ENCODE measurements around the gene EML1.
"Not testable (repeated sequence)": the region's sequence is repeated elsewhere in the genome, so short reads cannot be mapped to it uniquely, and the experiment has no call there.

The EML1 gene

GRCh38 chr14:99938376-99938775, 145.2 kb downstream of the EML1 start:
- DNase-seq (ENCODE audit: low spot score), result no peak

GRCh38 chr14:99938896-99939295, 145.7 kb downstream of the EML1 start:
- DNase-seq (ENCODE audit: low spot score), result no peak

DNA sequence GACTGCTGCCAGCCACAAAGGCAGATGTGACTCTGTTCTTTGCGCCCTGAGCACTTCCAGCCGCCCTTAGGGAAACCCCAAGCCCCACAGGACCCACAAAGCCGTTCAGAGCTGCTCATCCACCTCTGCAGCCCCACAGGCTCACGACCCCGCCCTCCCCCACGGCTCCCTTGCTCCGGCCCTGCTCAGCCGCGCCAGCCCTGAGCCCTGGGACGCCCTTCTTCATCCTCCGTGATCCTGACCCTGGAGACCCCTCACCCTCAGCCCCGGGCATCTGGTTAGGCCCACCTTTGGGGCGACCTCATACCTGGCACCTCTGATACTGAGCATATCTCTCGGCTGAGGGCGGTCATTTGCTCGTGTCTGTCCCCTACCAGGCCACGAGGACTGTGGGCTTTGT, 146.2 kb downstream of the EML1 start:
- DNase-seq (ENCODE audit: low spot score), result no peak

- no peak for DNase-seq (ENCODE audit: low spot score)
These were observed 146.9 kb downstream of the EML1 start for GRCh38 chr14:99940064-99940463.

GRCh38 chr14:99941211-99941610, 148.0 kb downstream of the EML1 start:
- no peak for DNase-seq (ENCODE audit: low spot score)

DNA sequence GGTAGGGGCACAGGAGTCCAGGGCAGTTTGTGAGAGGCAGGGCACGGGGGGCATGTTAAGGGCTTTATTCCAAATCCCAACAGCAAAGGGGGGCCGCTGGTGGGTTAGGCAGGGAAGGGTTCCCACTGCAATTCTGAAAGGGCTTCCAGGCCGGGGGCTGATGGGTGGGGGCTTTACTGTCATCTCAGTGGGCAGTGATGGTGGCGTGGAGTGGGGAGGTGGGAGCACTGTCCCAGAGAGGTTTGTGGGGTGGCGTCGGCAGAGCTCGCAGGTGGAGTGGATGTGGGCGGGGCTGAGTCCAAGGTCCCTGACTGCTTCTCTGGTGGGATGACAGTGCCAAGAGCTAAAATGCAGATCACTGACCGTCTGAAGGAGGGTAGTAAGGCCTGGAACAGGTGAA, 150.4 kb downstream of the EML1 start:
- no peak for DNase-seq (ENCODE audit: low spot score)

DNA sequence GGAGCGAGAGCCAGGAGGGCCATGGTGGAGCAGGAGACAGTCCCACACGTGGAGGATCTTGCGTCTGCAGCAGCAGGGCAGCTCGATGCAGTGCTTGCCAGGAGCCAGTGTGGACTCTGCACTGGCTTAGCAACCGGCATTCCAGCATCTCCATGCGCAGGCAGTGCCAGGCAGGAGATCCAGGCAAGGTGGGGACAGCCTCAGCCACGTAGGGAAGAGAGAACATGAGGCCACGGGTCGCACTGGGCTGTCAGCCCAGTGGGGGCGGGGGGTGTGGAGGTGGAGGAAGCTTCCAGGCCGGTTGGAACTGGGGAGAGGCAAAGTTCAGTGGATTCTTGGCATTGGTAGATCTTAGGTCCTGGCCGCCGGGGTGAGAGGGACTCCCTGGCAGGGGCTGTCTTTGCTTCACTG, 151.0 kb downstream of the EML1 start:
- DNase-seq (ENCODE audit: low spot score), result no peak

- DNase-seq (ENCODE audit: low spot score), result no peak
These were observed 152.8 kb downstream of the EML1 start for GRCh38 chr14:99945732-99946651.

GRCh38 chr14:99946652-99947489, 153.7 kb downstream of the EML1 start:
- DNase-seq (ENCODE audit: low spot score), result no peak

DNA sequence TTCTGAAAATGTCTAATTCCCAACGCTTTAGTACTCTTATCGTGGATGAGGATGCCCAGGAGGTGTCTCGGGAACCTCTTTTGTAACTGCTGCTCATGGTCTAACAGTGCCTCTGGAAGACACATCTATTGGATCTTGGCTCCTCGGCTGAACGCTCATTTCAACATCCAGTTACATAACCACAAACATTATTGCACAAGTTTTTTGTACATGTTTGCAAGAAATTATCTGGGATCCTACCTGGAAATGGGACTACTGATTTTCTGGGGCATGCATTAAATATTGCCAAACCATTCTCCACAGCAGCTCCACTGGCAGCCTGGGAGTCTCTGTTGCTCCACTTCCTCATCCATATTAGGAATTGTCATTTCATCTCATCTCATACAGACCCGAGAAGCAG, 154.5 kb downstream of the EML1 start:
- DNase-seq (ENCODE audit: low spot score), result no peak

DNA sequence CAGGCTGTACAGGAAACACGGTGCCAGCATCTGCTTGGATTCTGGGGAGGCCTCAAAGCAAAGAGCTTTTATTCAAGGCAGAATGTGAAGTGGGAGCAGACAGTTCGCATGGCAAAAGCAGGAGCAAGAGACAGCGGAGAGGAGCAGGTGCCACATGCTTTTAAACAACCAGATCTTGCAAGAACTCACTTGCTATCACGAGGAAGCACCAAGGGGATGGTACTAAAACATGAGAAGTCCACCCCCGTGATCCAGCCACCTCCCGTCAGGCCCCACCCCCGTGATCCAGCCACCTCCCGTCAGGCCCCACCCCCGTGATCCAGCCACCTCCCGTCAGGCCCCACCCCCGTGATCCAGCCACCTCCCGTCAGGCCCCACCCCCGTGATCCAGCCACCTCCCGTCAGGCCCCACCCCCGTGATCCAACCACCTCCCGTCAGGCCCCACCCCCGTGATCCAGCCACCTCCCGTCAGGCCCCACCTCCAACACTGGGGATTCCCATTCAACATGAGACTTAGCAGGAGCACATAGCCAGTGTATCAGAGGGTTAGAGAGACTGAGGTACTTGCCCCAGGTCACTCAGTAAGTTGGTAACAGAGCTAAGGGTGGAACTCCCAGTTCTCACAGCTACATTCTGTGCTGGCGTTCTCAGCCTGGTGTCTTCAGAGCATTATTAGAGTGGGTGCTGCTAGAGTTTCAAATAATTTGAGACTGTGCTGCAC, 156.0 kb downstream of the EML1 start:
- not testable (repeated sequence) for DNase-seq (ENCODE audit: low spot score)

GRCh38 chr14:99950181-99950580, 157.0 kb downstream of the EML1 start:
- DNase-seq (ENCODE audit: low spot score), result no peak

GRCh38 chr14:99951085-99951484, 157.9 kb downstream of the EML1 start:
- DNase-seq (ENCODE audit: low spot score), result no peak

GRCh38 chr14:99952039-99952438, 158.8 kb downstream of the EML1 start:
- no peak for DNase-seq (ENCODE audit: low spot score)

DNA sequence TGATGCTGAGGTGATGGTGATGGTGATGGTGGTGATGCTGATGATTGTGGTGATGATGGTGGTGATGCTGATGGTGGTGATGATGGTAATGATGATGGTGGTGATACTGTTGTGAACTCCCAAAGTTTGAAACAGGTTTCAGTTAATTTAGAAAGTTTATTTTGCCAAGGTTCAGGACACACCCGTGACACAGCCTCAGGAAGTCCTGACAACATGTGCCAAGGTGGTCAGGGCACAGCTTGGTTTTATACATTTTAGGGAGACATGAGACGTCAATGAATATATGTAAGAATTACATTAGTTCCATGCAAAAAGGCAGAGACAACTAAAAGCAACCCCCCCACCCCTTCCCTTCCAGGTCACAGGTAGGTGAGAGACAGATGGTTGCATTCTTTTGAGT, 159.2 kb downstream of the EML1 start:
- DNase-seq (ENCODE audit: low spot score), result no peak

DNA sequence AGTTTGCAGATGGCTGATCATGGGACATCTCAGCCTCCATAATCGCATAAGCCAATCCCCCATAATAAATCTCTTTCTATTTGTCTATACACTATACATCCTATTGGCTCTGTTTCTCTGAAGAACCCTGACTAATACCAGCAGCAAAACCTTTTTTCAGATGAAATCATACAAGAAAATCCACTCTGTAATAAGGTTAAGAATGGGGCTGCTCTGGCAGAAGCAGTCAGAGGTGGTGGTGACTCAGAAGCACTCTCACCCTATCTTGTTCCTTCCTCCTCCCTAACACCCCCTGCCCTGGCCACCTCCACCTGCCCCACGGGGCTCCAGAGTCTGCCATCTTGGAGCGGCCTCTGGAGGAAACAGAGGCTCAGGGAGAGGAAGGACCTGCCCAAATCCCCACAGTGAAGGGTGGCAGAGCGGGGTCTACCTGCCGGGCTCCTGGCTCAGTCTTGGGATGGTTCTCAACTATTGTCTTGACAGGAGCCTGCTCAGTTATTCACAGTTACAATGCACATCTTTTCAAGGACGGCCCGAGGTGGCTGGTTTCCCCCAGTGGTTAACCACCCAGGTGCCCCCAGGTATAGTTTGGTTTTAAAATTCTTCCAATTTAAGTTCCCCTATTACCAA, 162.7 kb downstream of the EML1 start:
- DNase-seq (ENCODE audit: low spot score), result no peak

- no peak for DNase-seq (ENCODE audit: low spot score)
These were observed 165.2 kb downstream of the EML1 start for GRCh38 chr14:99958380-99958779.

- DNase-seq (ENCODE audit: low spot score), result no peak
These were observed 168.8 kb downstream of the EML1 start for GRCh38 chr14:99961826-99962518.

DNA sequence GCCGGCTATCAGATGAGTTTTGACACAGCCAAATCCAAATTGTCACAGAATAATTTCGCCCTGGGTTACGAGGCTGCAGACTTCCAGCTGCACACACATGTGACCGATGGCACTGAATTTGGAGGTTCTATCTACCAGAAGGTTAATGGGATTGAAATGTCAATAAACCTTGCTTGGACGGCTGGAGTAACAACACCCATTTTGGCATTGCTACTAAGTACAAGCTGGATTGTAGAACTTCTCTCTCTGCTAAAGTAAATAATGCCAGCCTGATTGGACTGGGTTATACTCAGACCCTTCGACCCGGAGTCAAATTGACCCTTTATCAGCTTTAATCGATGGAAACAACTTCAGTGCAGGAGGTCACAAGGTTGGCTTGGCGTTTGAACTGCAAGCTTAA, 171.8 kb downstream of the EML1 start:
- DNase-seq (ENCODE audit: low spot score), result no peak

DNA sequence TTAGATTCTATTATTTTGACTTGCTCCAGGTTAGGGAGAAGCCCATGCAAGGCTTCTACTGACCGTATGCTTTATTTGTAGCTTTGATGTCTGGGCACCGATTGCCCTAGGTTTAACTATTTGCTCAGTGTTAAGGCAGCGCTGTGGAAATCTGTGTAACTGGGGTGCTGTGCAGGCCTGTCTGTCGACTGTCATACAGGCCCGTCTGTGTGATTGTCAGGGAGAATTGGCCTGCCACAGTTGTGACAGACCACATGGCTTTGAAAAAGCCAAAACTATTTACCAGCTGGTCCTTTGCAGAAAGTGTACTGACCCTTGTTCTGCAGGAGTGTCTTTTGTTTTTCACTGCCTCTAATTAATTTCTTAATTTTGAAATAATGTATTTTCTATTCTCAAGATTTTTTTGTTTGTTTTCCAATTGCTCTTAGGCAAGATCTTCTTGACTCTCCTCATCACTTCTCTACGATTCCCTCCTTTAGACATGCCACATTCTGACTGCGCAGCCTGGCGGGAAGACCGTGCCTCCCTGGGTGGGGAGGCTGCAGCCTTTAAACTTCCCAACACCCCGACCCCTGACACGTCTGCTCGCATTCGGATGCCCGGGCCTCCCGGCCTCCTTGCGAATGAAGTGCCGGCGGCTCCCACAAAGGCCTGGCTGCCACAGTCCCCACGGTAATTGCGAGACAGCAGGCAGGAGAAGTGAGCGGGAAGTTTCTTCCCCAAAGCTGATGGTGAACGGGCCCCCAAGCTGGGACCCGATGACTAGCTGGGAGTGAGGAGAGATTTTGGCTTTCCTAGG, 173.0 kb downstream of the EML1 start:
- no peak for DNase-seq (ENCODE audit: low spot score)

All from left forelimb (tissue), 1 donor.